ENCODE results near the gene SLC7A14. TPM values are rescaled to one million over a fixed set of nuclear protein-coding genes. Genes with fewer than 3 reads are reported as not detected.

Gene SLC7A14
- total and polyA plus RNA-seq, 2 of the 13 experiments (the other 11 are each of a cell fraction or from before 2014, with no cell fraction given), result not detected

- TF ChIP-seq SP2 (CRISPR knock-in tag; IDR thresholded peaks at IDR 0.05) (no peak), MED8 (CRISPR knock-in tag; IDR thresholded peaks at IDR 0.05; ENCODE audit: insufficient replicate concordance) (no peak), ZNF557 (CRISPR knock-in tag; IDR thresholded peaks at IDR 0.05) (no peak), ZNF556 (CRISPR knock-in tag; IDR thresholded peaks at IDR 0.05; ENCODE audit: borderline replicate concordance) (no peak), CHD4 (IDR thresholded peaks at IDR 0.05; ENCODE audit: borderline replicate concordance, low read length) (no peak), ZFP41 (CRISPR knock-in tag; IDR thresholded peaks at IDR 0.05; ENCODE audit: borderline replicate concordance) (no peak), ZNF7 (CRISPR knock-in tag; IDR thresholded peaks at IDR 0.05) (no peak), ELF3 (CRISPR knock-in tag; IDR thresholded peaks at IDR 0.05) (no peak), ZFAT (CRISPR knock-in tag; conservative IDR thresholded peaks at IDR 0.05) (no peak), PHF8 (CRISPR knock-in tag; IDR thresholded peaks at IDR 0.05) (no peak)
- no peaks in the 10 kb centered on the region for H3K9me3 ChIP-seq (ENCODE audit: low read length)
- DNase-seq (ENCODE audit: low spot score), result no peak
- H3K4me2 ChIP-seq (ENCODE audit: low read depth, low read length), result no peak overlapping the region
- H3K36me3 ChIP-seq (replicated peaks in 1 of 2; ENCODE audit: control insufficient read depth in 1 of 2, insufficient read depth in 2 of 2, low read length in 2 of 2), result no peaks in the 10 kb centered on the region
- no peak overlapping the region for H2AFZ ChIP-seq (ENCODE audit: low read length)
- H4K20me1 ChIP-seq (ENCODE audit: insufficient read depth, low read length), result no peaks in the 10 kb centered on the region
- H3K27ac ChIP-seq (ENCODE audit: extremely low read length, insufficient read depth, low read length), result no peak overlapping the region
- H3K9ac ChIP-seq (ENCODE audit: insufficient read depth, low read depth, low read length), result no peak overlapping the region
- intact Hi-C loops (cut with micrococcal nuclease; ENCODE audit: unreplicated experiment), result no loop called here
- in situ Hi-C loops (cut with HindIII; ENCODE audit: extremely low pct_ligation_motif_present, low pct_unique_long_range_greater_than_20kb), result no loop called here
- no peak for ATAC-seq
- no peaks in the 10 kb centered on the region for H3K79me2 ChIP-seq (ENCODE audit: insufficient read depth, low read length)
- 26% methylated on average over 3 of the region's 3 CpGs for WGBS (ENCODE audit: low lambda C conversion rate)
- H3K27me3 ChIP-seq (ENCODE audit: control insufficient read depth in 1 of 2, insufficient read depth in 2 of 2, low read length in 2 of 2), result no peaks in the 10 kb centered on the region; a peak in 1 of 5 replicates
- ChIA-PET CTCF (ENCODE audit: low intra/inter-chr PET ratio, low total read pairs) (no interaction called here), POLR2A (no interaction called here)
- no peak for FAIRE-seq
- 0 out of 2 replicates have a peak, but pooled peaks cover 6% of the 10 kb centered on the region for H3K4me1 ChIP-seq (ENCODE audit: insufficient read depth, low read length)
- H3K4me3 ChIP-seq (replicated peaks in 1 of 3; ENCODE audit: insufficient read depth in 1 of 3, low read depth in 2 of 3, low read length in 3 of 3), result no peak overlapping the region
- BruUV-seq (replicated peaks), result no TSS peak
Observed at GRCh38 chr3:170634663-170635384, 48.9 kb upstream of the SLC7A14 start.
